Gastrocnemius medialis (tissue), 4 donors: ENCODE data around the gene CCDC91.

Source experiments
- POLR2A ChIP-seq, 2 donors: fragments of 450-650 bp; IDR thresholded peaks; one replicate each; pipeline ENCODE4 v1.6.1; 2017; ENCODE audit warnings: antibody characterized with exemption in 2 of 2, mild to moderate bottlenecking in 2 of 2, moderate library complexity in 2 of 2
- TF ChIP-seq, protein P1 (sequence below), 5 experiments: fragments of 450-650 bp in 3 of 5; fragments of 200-600 bp in 2 of 5; sonication (generic) in 2 of 5; IDR thresholded peaks in 4 of 5; conservative IDR thresholded peaks in 1 of 5; 1 replicate in 4 of 5; 2 replicates in 1 of 5; pipeline ENCODE4 v1.5.1; 2016 to 2019; ENCODE audit warnings: antibody characterized with exemption in 5 of 5, mild to moderate bottlenecking in 3 of 5, moderate library complexity in 3 of 5

DNA sequence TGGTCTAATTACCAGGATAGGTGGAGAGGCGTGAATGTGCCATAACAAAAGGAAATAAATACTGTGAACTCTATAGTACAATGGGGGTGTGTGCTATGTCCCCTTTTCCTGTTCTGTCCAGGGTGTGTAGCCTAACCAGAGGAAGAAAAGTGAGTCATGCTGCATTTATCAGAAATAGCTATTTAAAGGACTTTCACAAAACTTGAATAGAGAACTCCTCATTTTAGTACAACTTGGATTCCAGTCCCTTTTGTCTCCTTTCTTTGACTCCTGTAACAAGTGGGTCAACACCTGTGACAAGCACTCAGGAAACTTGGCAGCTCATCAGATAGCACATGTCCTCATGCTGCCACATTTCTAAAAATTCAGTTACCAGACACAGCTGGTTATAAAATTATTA is 123.4 kb downstream of the CCDC91 start:
- TF ChIP-seq, protein P1, sequence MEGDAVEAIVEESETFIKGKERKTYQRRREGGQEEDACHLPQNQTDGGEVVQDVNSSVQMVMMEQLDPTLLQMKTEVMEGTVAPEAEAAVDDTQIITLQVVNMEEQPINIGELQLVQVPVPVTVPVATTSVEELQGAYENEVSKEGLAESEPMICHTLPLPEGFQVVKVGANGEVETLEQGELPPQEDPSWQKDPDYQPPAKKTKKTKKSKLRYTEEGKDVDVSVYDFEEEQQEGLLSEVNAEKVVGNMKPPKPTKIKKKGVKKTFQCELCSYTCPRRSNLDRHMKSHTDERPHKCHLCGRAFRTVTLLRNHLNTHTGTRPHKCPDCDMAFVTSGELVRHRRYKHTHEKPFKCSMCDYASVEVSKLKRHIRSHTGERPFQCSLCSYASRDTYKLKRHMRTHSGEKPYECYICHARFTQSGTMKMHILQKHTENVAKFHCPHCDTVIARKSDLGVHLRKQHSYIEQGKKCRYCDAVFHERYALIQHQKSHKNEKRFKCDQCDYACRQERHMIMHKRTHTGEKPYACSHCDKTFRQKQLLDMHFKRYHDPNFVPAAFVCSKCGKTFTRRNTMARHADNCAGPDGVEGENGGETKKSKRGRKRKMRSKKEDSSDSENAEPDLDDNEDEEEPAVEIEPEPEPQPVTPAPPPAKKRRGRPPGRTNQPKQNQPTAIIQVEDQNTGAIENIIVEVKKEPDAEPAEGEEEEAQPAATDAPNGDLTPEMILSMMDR (IDR thresholded peaks at IDR 0.05 in 4 of 5, conservative IDR thresholded peaks at IDR 0.05 in 1 of 5): no peak
- no peak for TF ChIP-seq POLR2A (IDR thresholded peaks at IDR 0.05)
